ENCODE measurements around the gene LYPD6.

GRCh38 chr2:149291881-149292280 lies 38.5 kb upstream of the LYPD6 start:
- no peak for TF ChIP-seq GATA2 (IDR thresholded peaks at IDR 0.05; ENCODE audit: low read depth, low read length)
- no peak for TF ChIP-seq GATA3 (IDR thresholded peaks at IDR 0.05; ENCODE audit: low read depth, low read length)
